ENCODE data around the gene STIL.
A peak's percentile ranks its signal among the peaks of the same experiment; 100 is the strongest.
"Not testable (repeated sequence)": the region's sequence is repeated elsewhere in the genome, so short reads cannot be mapped to it uniquely, and the experiment has no call there.

Gene STIL

DNA sequence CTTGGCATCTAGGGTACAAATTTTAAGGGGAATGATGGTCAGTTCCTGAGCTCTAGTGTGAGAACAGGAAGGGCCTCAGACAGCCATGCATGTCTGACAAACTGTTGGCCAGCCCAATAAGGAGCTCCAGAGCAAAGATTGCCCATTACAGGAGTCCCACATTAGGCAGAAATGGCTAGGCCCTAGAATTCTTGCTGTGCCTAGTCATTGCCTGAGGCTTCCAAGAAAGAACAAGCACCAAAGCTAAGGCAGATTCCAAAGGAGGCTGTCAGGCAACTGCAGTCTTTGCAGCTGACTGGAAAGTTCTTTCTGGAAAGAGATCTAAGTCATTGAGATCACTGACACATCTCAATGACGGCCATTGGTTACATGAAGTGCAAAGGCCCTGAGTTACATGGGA, 3.9 kb upstream of the STIL start:
- DNase-seq: no peak

DNA sequence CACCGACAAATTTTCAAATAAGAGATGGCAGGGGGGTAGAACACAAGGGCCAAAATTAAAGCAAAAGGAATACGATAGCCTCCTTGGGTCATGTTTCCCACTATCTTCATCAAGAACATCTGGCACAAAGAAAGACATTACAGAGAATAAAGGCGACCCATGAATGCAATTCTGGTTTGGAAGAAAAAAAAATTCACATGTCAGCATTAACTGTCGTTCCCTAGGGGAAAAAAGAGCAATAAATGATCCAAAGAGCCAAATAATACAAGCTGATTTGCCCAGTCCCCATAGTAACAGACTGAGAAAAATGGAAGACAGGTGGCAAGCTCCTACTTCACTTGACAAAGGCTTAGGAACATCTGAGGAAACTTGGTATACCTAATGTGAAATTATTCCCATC, 4.5 kb downstream of the STIL start:
- no peak for DNase-seq

DNA sequence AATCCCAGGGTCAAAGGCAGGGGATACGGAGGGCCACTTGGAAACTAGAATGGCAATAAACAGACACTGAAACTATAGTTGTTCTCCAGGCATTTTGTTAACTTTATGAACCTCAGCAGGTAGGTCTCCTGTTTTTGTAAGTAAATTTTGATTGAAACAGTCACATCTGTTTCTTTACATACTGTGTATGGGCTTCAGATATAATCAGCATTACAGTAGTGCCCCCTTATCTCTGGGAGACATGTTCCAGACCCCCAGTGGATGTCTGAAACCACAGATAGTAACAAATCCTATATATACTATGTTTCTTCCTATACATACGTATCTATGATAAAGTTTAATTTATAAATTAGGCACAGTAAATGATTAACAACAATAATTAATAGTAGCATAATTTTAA, 11.5 kb downstream of the STIL start:
- no peak for DNase-seq

DNA sequence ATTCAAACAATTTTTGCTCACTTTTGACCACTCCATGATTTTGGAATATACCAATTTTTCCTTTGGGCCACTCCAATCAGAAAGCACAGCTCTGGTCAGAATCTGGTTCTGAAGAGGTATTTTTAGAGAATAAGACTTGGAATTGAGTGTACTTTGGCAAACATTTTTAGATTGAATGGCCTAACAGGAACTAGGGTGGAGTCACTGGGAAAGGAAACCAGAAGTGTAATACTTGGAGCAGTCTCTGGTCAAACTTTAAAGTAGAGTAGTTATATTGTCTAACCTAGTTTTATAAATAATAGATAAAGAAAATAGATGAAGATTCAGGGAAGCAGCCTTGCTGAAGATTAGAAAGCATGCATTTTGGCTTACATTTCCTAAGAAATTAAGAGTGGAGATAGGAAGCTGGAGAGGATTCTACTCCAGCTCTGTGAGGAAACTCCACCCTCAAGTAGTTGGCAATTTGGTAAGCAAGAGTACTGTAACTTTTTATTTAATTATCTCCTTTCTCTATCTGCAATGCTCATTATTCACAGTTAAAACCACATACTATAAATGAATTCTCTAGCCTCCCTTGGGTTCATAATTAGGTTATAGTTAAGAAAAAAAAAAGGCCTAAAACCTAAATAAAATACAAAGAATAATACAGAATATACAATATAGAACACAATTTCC, 15.8 kb downstream of the STIL start:
- DNase-seq: no peak

DNA sequence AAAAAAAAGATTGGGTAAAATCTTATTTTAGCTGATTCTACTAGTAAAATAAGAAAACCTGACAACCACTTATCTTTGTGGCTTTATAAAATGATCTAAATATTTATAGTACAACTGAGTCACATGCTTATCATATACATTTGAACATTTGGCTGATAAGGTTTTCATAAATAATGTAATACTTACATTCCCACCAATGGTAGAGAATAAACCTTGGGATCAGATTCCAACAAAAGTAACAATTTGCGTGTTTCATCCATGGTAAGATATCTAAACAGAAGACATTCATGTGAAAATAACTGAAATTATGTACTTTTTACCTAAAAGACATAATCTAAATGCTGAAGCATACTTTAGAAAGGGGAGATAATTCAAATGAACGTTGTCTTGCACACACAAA, 18.4 kb downstream of the STIL start:
- no peak for DNase-seq

DNA sequence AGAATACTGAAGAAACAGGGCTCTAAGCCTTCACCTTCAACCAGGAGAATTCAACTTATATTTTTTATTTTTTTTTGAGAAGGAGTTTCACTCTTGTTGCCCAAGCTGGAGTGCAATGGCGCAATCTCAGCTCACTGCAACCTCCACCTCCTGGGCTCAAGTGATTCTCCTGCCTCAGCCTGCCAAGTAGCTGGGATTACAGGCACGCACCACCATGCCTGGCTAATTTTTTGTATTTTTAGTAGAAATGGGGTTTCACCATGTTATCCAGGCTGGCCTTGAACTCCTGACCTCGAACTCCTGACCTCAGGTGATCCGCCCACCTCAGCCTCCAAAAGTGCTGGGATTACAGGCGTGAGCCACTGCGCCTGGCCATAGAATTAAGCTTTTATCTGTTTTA, 19.1 kb downstream of the STIL start:
- DNase-seq: not testable (repeated sequence)

DNA sequence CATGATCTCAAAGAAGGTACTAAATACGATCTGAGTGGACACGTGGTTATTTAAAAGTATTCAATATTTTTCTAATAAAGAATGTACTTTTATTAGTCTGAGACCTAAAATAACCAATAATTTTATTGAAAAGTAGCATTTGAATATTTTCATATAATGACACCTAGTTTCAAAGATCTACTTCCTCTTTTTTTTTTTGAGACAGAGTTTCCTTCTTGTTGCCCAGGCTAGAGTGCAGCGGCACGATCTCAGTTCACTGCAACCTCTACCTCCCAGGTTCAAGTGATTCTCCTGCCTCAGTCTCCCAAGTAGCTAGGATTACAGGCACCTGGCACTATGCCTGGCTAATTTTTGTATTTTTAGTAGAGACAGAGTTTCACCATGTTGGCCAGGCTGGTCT, 25.8 kb downstream of the STIL start:
- not testable (repeated sequence) for DNase-seq

DNA sequence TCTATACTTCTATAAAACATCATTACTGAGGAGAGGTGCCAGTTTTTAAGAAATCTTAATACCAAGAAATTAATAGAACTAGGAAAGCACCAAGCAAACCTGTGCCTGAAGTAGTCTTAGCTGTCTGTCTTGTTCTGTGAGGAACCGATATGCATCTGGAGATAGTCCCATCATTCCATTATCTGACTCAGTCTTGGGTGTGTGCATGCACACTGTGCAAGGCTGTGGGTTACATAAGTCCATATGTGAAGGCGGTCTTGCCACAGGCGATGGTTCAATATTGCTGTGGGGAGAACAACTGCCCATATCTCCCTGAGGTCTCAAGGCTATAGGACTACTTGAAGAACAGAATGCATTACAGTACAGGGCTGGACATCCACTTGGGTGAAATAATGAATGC, 33.8 kb downstream of the STIL start:
- DNase-seq: no peak

DNA sequence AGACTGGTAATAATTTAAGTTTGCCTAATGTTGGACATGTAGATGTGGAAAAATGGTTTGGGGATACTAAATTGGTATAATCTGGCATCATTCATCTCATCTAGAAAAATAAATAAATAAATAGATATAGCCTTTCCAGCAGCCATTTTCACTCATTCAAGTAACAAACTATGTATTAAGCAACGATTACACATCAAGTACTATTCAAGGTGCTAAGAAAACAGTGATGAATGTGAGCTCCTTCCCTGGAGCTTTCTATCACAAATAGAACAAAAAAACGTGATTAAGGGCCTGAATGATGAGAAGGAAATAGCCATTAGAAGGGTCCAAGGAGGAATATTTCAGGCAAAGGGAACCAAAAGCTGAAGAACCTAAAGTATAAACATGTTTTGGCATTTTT, 37.1 kb downstream of the STIL start:
- no peak for DNase-seq

DNA sequence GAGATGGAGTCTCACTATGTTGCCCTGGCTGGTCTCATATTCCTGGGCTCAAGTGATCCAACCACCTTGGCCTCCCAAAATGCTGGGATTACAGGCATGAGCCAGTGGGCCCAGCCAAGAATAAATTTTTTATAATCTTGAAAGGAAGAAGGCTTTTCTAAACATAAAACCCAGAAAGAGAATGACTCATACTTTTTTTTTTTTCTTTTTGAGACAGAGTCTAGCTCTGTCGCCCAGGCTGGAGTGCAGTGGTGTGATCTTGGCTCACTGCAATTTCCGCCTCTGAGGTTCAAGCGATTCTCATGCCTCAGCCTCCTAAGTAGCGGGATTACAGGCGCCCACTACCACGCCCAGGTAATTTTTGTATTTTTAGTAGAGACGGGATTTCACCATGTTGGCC, 38.1 kb downstream of the STIL start:
- DNase-seq: not testable (repeated sequence)

DNA sequence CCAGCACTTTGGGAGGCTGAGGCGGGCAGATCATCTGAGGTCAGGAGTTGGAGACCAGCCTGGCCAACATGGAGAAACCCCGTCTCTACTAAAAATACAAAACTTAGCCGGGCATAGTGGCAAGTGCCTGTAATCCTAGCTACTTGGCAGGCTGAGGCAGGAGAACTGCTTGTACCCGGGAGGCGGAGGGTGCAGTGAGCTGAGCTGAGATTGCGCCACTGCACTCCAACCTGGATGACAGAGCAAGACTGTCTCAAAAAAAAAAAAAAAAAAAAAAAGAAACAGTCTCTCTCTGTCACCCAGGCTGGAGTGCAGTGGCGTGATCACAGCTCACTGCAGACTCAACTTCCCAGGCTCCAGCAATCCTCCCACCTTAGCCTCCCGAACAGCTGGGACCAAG, 48.4 kb downstream of the STIL start:
- not testable (repeated sequence) for DNase-seq

DNA sequence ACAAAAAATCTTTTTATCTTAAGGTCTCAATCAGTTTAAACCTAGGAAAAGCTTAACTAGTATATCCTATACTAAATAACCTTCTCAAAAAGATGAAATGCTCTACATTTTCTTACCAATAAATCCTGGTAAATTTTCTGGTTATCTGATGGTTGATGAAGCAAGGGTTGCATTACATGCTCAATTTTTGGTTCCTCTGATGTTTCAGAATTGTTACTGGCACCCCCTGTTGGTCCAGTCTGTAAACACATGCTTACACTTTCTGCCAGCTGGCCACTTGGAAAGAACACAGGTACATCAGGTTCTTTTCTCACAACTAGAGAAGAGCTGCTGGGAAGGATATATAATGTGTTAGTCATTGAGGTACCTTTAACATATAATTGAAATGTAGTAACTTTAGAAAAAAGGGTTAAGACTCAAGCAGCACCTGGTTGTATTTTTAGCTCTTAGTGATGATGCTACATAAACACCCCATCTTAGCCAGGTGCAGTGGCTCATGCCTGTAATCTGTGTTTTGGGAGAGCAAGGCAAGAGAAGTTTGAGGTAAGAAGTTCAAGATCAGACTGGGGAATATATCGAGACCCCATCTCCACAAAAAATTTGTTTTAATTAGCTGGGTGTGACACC, 51.0 kb downstream of the STIL start:
- peak; percentile 1 to 48 for DNase-seq

DNA sequence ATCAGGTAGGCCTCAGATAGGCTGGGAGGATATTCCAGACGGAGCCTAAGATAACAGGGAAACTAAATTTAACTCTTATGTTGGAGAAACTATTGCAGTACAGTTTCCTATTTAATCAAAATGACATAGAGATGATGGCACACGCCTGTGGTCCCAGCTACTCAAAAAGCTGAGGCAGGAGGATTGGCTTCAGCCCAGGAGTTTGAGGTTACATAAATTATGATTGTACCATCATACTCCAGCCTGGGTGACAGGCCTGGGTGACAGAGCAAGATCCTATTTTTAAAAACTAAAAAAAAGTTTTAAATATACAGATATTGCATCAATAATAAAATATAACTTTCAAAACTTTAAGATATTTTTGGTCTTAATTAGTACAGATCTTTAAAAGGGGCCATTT, 56.7 kb downstream of the STIL start:
- no peak for DNase-seq

DNA sequence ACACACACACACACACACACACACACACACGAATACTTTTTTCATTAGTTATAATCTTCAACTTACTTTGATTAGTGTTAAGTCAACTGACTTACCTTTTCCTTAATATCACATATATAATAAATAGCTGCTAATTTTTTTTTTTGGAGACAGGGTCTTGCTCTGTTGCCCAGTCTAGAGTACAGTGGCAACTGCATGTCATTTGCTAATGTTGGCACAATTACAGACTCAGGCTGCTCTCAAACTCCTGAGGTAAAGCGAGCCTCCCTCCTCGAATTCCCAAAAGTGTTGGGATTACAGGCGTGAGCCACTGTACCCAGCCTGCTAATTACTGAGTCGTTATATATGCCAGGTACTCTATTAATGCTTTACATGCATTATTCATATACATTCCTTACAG, 61.2 kb downstream of the STIL start:
- no peak for DNase-seq

DNA sequence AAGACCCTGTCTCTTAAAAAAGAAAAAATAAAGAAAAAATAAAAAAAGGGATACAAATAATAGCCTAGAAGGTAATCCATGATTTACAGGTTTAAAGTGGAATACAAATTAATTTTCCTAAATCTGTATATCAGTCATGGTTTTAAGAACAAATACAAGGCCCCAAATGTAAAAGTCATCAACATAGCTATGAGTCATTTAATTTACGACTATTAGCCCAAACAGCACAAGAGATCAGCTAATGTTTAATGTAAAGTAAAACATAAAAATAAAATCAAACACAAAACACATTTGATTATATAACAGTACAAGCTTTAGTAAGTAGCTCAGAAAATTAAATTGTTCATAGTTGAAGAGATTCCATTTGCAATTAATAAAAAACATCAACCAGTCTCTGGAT, 61.6 kb downstream of the STIL start:
- DNase-seq: no peak

DNA sequence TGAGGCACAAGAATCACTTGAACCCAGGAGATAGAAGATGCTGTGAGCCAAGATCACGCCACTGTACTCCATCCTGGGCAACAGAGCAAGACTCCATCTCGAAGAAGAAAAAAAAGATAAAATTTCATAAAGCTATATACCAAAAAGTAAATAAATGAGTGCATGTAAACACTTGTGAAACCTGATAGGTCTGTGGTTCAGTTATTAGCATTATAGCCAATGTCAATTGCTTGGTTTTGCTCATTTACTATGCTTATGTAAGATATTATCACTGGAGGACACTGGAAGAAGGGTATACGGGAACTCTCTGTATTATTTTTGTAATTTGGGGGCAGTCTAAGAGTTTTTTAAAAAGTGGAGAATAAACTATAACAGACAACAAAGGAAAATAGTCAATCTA, 64.2 kb downstream of the STIL start:
- no peak for DNase-seq

DNA sequence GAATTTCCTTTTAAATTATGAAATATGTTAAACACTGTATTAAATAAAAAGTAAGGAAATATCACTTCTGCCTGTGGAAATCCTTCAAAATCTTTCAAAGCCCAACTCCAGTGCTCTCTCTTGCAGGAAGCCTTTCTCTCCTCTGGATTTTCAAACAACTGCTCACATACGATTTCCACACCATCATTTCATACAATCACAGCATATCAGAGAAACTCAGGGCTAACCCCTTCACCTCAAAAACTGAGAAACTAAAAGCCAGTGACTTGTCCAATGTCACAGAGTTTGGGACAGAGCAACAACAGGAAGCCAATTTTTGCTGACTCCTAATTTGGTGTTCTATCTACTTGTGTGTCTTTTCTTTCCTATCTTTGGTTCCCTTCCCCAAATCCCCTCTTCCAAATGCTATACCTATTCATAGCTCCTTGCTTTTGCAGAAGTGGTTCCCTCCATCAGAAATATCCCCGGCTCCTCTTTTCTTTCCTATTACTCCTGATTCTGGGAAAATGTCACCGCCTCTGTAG, 69.5 kb downstream of the STIL start:
- DNase-seq: no peak

DNA sequence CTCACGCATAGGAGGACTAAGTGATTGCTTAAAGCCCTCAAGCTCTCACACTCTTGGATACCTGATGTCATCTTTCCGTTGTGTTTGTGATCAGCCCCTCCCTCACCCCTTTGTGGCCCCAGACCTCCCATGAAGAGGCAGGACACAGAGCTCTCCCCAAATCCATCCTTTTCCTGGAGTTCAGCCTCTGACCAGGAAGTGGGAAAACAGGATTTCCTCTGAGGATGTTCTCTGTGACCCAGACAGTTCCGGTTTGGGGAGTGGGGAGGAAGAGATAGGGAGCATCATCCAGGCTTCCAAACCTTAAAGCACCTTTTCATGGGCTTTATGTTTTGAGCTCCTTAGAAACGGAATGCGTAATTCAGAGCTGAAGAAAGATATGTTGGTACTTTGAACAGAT, 70.0 kb downstream of the STIL start:
- no peak for DNase-seq

DNA sequence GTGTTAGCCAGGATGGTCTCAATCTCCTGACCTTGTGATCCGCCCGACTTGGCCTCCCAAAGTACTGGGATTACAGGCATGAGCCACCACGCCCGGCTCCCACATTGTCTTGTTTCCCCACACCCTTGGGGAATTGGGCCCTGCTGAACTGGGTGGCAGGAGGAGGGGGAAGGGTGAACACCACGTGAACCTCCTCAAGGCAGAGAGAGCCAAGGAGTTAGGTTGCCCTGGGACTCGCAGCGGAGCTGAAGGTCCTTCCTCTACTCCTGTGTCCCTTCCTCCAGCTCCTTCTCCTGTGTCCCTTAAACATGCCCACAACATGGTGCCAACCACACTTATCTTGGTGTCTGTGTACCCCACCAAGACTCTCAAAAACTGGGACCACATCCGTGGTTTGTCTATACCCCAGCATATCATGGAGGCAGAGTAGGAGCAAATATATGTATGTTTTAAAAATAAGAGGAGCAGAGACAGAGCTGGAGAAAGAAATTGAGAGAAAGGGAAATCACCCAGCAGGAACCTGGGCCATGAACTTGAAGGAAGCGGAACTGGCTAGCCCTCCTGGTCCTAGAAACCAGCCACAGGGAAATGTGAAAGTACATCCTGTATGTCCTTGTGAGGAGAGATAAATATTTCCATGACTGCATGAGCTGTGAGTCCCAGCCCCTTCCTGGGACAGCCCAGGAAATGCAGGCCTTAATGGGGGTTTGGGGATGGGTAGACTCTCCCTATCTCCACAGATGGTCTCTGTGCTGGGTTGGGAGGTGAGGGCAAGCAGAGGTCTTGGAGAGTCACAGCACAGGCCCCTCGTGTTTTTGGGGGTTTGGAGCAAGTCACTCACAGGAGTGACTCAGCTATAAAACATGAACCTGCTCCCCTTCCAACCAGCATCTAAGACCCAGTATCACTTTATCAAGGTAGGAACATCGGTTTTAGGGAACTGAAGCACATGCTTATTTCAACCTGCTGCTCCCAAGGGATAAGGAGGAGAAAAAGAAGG, 72.5 kb downstream of the STIL start:
- no peak for DNase-seq

DNA sequence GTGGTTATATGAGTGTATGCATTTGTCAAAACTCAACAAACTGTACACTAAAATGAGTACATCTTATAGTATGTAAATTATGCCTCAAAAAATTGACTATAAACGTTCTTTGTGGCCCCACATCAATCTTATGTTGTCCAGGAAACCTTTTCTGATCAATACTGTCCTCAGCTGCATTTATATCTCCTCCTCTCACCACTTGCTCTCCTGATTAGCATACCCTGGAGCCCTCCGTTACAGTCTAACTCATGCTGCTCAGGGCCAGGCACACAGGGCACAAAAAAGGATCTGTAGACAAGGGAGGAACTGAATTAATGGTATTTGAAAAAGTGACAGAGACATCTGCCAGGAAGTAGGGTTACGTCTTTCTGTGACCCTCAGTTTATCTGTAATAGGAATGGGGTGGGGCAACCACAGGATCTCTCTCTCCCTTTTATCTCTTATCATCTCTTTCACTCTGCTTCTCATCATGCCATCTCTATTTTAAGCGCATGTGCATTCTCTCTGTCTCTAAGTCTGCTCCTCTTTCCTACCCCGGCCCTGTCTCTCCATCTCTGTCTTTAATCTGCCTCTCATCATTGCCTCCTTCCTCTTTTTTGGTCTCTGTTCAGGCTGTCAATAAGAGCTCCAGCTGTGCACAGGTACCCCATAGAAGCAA, 74.9 kb downstream of the STIL start:
- no peak for DNase-seq

DNA sequence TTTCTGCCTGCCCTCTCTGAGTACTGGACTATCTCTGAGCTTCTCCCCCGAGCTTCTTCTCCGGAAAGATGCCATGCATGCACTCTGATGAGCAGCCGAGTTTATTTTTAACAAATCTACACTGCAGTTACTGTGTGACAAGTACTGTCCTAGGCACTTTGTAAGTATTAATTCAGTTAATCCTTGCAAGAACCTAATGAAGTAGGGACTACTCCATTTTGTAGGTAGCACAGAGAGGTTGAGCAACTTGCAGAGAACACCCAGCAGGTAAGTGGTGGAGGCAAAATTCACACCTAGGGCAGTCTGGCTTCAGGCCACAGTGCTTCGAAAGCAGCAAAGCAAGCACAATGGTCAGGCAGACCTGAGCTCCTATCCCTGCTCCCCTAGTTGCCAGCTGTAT, 78.1 kb downstream of the STIL start:
- DNase-seq: no peak

DNA sequence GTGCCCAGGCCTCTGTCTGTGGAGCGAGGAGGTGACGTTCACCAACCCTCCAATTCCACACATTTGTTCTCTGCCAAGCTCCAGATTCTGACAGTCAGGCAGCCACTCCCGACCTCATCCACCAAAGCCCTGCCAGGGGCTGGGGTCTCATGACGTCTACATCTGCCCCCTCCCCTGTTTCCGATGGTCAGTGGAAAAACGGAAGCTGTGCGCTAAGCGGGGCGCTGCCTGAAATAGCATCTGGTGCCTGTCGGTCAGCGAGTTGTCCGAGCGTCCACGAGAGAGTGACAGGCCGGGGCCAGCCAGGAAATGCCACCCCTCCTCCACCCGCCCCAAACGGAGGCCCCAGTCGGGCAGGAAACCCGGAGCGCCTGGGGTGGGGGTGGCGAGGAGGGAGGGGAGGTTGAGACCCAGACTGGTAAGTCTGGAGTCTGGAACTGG, 78.7 kb downstream of the STIL start:
- no peak for DNase-seq

DNA sequence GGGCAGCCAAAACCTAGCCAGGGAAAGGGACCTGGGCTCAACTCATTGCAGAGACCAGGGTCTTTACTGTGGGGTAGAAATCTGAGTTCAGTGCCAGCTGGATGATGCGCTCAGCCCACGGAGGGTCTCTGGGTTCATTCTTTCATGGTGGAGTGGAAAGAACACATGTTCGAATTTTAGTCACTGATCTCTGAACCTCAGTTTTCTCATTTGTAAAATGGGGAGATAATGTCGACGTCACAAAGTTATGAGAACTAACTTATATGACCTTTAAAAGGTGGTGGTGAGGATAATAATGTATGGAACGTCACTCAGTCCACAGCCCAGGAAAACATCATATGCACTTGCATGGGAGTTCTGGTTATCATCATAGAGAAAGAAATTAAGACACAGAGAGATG, 80.8 kb downstream of the STIL start:
- no peak for DNase-seq
